GM19397 (cell line): ENCODE results near the gene S100A10.

ENCODE experiments used
- ATAC-seq: cut with Tn5 transposase; IDR thresholded peaks from one replicate; pipeline ENCODE4 v1.9.1; 2021; ENCODE audit warnings: mild to moderate bottlenecking, moderate library complexity; ENCODE audit not compliant: unreplicated experiment

Gene S100A10

DNA sequence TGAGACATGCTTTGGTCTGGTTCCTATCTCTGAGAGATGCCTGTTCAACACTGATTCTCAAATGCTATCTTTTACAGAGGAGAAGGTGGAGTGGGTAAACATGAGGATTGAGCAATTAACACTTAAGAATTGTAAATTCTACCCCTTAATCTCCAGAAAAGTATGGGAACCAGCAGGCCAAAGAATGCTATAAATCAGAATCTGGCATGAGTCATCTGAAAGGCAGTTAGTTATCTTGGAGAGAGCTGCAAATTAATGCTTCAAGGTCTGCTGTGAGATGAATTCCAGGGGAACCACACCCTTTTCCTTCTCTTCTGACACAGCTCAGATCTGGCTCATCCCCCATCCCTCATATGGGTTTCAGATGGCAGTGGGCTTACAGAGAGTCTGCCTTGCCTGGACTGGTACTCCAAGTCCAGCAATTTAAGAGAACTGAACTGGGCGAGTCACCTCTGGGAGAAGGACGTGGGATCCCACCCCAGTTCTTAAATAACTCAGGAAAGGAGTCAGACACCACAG, 5.2 kb downstream of the S100A10 start:
- ATAC-seq: no peak

DNA sequence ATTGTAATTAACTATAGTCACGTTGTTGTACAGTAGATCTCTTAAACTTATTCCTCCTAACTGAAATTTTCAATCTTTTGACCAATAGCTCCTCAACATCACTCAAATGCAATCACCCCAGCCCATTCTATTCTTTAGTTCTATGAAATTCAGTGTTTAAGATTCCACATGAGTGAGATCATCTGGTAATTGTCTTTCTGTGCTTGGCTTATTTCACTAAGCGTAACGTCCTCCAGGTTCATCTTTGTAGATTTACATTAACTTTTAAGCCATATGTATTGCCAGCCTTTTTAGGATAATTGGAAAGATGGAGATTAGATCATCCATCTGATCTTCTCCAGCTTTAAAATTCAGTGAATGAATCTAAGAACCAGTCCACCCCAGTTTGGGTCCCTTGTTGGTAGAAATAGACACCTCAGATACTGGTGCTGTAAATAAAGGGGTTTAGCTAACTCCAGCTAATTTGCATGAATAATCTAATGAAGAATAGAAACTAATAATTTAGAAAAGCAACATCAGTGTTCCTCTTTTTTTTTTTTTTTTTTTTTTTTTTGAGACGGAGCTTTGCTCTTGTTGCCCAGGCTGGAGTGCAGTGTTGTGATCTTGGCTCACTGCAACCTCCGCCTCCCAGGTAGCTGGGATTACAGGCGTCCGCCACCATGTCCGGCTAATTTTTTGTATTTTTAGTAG, 7.0 kb downstream of the S100A10 start:
- no peak for ATAC-seq

DNA sequence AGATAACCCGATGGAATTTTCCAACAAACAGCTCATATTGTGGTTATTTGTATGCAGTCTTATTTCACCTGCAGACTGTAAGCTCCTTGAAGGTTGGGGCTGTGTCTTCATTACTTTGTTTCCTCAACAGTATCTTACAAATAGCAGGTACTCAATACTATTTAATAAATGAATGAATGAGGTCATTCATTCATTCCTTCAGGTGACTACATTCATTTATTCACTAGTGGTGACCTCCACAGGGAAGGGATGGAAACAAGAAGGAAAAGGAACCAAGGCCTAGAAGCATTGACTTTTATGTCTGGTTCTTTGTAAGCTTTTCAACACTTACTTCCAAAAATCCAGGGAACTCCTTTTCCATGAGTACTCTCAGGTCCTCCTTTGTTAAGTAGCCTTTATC, 7.9 kb downstream of the S100A10 start:
- no peak for ATAC-seq

DNA sequence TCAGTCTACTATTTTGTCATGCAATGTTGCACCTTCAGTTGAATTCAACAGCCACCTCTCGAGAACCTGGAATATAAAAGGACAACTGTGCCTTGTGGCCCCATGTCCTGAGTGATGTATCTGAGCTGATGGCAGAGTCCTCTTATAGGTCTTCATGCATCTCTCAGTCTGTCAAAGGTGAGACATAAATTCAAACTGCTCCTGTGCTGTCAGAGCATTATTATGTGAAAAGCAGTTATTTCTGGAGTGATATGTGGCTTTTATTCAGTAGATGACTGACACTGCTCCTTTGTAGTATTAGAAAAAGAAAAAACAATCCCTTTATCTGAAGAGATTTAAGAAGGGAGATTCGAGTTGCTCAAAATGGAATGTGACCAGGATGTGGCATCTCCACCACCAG, 8.4 kb downstream of the S100A10 start:
- no peak for ATAC-seq

DNA sequence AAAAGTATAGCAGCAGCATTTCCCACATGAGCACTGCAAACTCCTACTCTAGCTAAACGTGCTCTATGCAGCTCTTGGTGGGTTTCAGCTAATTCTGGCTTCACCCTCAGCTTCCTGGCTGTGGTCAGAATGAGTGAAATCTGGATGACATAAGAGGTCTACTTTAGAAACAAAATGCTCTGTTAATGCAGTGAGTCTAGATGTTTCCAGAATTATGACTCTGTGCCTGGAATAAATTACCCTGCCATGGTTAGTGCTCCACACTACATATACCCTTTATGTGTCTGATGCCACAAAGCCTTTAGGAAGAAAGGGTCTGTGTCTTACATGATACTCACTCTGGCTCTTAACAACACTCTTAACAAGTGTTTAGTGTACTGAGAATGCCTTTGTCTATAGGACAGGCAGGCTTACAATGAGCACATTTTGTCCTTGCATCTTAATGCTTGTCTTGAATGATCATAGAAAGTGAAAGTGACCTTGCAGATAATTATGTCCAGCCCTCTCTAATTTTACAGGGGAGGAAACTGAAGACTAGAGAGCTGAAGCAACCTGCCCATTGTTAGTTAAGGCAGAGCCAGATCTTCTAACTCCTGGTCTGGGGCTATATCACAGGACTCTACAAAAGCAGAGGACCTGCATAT, 9.2 kb downstream of the S100A10 start:
- no peak for ATAC-seq

DNA sequence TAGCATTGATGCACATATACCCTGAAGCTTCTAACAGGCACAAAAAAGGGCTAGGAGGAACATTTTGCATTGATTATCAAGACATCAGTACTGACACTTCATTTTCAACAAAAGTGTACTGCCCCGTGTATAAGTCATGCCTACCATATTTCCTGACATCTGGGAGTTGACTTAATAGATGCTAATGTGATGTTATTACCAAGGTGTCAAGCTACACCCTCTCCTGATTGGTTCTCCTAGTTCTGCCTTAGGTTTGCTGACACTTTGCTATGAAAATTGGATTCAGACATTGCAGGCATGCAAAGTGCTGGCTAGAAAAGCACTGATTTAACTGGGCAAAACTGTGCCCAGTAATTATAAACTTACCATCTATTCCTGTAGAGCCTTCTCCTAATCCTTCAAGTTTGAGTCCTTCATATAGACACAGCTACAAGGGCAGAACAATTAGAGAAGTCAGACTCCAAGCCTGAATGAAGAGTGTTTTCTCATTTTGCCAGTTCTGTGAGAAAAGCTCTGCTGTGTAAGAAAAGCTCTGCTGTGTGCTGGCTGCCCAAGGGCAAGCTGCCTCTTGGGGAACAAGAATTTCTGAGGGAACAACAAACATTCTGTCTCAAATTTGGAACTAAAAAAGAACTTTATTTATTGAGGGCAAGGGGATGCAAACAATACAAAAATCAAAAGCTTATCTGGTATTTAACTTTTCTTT, 11.2 kb downstream of the S100A10 start:
- ATAC-seq: no peak

DNA sequence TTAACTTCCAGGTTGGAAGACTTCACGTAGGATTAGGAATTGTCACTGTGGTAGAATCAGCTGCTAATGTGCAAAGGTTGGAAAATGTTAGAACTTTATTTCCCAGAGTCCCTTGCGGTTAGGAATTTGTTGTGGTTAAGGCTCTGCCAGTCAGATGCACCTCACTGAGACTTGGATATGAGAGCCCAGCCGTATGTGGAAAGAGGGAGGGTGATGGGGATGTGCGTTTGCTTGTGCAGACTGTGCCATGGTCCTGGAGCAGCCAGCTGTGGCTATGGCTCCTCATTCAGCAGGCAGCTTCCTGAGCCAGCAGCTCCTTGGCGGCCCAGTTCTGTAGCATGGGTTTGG, 12.5 kb downstream of the S100A10 start:
- ATAC-seq: no peak

DNA sequence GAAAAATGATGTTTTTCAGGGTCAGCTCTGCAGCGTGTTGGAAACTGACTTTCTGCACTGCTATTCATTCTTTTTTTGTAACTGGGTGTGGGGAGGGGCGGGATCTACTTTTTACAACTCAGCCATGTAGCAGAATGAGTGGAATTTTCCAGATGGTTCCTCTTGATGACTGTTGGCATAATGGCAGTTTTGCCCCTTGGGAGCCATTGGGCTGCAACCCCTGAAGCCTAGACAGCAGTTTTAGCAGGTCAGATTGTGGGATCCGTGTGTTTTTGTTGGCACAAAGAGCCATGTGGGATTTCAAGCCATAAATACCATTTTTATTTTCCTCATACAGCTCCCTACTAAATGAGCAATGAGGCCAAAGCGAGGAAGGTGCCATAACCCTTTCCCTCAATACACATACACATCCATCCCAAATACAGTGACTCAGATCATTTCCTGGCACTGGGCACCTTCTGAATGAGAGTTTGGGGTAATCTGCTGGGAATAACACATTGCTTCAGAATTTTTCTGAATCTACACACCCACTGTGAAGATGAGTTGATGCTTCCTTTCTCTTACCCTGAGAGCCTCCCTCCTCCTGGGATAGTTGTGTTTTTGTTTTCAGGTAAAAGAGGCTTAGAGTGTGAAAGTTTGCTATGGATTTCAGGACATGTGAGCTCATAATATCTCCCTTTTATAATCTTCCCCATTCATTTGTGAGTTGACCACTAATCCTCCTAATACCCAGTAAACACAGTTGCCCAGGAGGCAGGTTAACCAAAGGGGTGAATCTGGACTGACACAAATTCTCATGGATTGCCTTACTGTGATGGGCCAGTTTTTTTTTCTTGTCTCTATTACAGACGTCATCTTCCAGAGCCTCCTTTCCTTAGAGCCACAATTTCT, 13.1 kb downstream of the S100A10 start:
- ATAC-seq: no peak

DNA sequence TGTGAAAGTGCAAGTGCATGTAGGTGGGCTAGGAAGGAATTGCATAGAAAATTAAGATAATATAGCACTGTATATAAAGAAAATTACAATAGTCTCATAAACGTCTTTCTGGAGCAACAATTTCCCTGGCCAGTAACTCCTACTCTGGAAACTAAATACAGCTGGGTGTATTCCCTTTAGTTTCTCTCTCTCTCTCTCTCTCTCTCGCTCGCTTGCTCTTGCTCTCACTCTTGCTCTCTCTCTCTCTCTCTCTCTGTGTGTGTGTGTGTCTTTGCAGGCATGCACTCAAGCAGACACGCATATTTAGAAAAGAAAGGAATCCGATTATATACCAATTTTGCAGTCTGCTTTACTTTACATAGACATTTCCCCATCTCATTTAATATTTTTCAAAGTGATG, 14.7 kb downstream of the S100A10 start:
- ATAC-seq: no peak

DNA sequence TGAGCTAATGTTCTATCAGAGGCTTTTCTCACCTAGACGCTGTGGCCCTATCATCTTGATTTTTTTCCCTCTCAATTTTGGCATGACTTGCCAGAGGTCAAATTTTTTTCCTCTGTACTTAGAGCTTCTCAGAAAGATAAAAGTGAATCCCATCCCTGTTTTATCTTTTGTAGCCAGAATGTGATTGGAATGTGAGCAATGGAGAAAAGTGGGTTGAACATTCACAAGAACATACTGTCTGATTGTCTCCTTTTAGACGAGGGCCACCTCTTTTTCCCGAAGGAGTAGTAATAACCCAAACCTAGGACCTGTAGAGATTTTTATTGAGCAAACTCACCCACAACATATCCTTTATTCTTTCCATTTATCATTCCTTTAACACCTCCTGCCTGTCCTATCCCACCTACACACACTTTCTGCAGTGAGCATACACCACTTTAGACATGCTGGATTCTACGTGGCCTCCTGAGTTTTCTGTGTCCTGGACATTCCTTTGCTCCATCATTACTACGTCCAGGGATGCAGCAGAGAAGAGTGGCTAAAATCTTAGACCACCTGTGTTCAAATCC, 15.9 kb downstream of the S100A10 start:
- no peak for ATAC-seq

DNA sequence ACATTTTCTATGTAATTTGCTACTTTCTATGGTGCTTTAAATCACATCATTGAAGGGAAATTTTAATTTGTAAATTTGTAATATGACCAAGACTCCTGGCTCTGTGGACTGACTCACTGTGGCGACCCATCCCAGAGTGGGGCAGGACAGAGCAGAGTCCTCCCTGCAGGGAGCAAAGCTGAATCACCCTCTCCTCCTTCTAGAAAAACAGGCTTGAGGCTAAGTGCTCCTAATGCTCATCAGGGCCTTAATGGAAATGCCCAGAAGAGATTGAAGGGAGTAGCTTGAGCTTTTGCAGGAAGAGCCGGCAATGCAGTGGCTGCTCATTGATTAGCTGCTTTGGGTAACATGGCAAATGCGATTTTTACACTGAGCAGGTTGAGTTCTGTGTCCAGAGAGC, 16.8 kb downstream of the S100A10 start:
- ATAC-seq: no peak

DNA sequence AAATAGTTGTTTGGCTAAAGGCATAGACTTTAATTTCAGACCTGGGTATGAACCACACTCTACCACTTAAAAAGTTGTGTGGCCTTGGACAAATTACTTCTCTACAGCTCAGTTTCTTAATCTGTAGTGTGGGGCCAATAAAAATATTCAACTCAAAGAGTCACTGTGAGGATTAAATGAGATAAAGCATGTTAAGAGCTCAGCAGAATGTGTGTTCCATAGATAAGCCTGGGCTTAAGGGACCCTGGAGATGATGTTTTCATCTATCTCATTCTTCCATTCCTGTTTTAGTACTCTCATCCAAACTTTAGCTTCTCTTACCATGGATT, 17.7 kb downstream of the S100A10 start:
- ATAC-seq: no peak

DNA sequence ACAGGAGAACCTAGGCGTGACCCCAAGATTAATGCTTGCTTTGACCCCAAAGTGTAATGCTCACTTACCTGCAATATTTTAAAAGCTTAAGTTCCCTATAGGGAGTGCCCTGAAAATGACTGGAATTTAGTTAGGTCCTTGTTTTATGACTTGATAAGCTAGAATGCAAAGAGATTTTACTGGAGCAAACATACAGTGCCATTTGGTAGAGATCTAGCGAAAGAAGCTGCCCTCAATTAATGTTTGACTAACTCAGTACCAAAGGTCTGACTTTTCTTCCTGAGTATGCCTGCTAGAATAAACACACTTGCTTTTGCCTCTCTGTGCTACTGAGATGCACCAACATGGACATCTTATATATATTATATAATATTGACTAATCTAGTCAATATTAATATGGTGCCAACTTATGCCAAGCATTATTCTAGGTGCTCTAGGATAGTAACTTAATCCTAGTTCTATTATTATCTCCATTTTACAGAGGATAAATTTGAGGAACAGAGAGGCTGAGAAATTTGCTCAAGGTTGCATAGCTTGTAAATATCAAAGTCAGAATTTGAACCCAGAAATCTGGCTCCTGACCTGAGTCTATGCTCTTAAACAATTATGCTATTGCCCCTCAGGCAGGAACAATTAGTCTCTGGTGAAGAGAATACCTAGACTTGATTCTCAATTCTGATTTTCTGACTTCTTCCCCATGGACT, 18.2 kb downstream of the S100A10 start:
- no peak for ATAC-seq

DNA sequence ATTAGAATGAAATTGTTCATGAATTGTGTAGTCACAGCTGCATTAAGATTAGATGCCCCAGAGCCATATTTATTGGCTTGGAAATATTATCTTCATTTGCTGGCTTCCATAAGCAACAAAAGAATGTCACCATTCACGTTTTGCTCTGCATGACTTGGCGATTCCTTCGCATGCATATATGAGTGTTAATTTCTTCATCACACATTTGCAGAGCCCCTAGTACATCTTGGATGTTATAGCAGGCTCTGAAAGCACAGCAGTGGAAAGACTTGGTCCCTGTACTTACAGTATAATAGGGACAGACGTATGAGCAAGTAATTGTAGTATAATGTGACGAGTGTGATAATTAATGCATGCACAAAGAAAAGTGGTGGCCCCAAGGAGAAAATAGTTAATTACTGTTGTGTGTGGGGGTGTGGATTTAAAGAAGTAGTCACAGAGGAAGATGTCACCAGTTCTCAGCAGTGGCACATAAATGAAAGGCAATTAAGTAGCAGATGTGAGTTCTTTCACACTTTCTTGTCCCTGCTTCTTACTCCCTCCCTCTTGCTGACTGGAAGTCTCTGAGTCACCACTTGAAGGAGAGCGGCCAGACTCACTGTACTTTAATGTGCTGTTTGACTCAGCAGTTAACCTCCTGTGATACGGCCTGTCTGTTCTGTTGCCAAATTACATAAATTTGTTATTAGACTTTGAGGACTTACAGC, 21.0 kb downstream of the S100A10 start:
- ATAC-seq: no peak

DNA sequence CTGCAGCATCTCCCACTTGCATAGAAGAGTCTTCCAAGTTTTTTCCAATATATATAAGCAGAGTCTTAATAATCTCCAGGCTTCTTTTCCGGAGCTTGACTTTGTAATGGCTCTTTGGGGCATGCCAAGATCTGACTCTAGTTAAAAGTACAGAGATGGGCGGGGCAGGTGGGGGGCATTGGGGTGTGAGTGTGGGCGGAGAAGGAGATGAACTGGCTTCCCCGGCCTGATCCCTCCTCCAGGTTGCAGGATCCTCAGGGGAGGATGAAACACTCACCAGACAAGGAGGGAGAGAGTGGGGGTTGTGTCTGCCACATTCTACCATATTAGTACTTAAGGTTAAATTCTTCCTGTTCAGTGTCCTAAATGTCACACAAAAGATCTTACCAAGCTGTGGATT, 23.0 kb downstream of the S100A10 start:
- ATAC-seq: no peak

DNA sequence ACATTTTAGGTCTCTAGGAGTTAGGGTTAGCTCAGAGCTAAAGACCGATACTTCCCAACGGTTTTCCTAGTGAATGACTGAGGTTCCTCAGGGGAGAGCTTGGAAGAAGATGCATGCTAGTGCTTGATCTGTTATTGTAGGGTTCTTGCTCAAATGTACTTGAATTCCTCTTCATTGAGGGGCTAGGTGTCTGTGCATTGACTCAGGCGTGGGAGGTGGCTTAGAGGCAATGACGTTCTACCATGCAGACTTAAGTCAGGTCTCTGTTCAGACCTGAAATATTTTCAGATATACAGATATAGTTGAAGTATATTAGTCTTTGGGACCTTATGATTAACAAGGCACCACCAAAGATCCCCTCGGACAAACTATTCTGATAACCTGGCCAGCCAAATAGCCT, 23.5 kb downstream of the S100A10 start:
- ATAC-seq: no peak

DNA sequence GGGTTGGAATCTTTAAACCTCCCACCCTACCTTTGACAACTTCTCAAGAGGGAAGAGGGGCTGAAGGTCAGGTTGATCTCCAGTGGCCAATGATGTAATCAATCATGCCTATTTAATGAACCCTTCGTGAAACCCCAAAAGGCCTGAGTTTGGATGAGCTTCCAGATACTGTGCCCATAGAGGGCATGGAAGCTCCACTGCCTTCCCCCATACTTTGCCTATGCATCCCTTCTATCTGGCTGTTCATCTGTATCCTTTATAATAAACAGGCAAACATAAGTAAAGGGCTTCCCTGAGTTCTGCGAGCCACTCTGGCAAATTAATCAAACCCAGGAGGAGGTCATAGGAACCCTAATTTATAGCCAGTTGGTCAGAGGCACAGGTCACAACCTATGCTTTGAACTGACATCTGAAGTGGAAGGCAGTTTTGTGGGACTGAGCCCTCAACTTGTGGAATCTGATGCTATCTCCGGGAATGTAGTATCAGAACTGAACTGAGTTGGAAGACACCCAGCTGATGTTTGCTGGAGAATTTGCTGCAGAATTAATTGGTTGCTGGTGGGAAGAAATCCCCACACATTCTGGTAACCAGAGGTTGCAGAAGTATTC, 24.8 kb downstream of the S100A10 start:
- ATAC-seq: no peak

DNA sequence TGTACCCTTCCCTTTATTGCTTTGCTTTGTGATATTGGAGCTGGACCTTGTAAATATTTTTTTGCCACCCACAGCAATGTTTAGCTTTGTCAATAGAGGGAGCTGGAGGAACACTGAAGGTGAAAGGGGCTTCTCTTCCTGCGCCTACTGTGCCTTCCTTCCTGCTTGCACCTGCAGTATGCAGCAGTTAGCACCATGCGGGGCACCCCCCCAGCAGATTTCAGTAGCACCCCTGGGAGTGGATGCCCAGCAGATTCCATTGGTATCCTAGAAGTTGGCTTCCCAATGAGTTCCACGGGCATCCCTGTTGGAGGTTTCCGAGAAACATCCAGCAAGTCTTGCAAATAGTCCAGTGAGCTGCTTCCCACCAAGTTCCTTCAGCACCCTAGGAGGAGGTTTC, 25.6 kb downstream of the S100A10 start:
- ATAC-seq: no peak

DNA sequence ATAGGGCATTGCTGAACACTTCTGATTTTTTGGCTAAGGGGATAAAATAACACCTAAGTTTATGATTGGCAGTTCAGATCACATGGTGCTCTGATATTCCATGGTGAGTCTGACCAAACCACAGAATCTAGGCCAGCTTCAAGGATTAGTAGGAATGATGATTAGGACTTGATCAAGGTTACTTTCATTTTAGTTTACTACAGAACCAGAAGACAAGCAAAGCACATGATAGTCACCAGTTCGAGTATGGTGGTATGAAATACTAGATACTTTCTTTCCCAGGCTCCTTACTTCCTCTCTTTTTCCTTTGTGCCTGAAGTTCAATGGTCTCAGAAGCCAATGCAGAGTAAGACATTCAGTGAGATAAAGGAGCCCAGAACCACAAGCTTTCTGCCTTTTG, 26.6 kb downstream of the S100A10 start:
- ATAC-seq: no peak
